NCI-H2196 (cell line): ENCODE results near the gene DEK.
A peak's percentile ranks its signal among the peaks of the same experiment; 100 is the strongest.
"Not testable (repeated sequence)": the region's sequence is repeated elsewhere in the genome, so short reads cannot be mapped to it uniquely, and the experiment has no call there.

Experiments
- DNase-seq: peaks from one replicate; lab custom pipeline; 2025; ENCODE audit not compliant: unreplicated experiment; lab: John Stamatoyannopoulos, UW

Gene DEK

GRCh38 chr6:18264219-18264922, at the start of gene DEK:
Gene DEK, minus strand, starts transcription at chr6:18264530. Its CDS starts 543 bp downstream, at chr6:18263987.
- peak; percentile 84 for DNase-seq

GRCh38 chr6:18312368-18312767, 48.0 kb upstream of the DEK start:
- DNase-seq: no peak

GRCh38 chr6:18310010-18310409, 45.7 kb upstream of the DEK start:
- not testable (repeated sequence) for DNase-seq

- DNase-seq: no peak
Observed at GRCh38 chr6:18309046-18309445, 44.7 kb upstream of the DEK start.

GRCh38 chr6:18308070-18308735, 43.9 kb upstream of the DEK start:
- DNase-seq: no peak

GRCh38 chr6:18306977-18307376, 42.6 kb upstream of the DEK start:
- DNase-seq: no peak

- DNase-seq: no peak
Observed at GRCh38 chr6:18302561-18303439, 38.5 kb upstream of the DEK start.

- no peak for DNase-seq
Observed at GRCh38 chr6:18293076-18293904, 29.0 kb upstream of the DEK start.

- no peak for DNase-seq
Observed at GRCh38 chr6:18289283-18289682, 25.0 kb upstream of the DEK start.

- no peak for DNase-seq
Observed at GRCh38 chr6:18284261-18284660, 19.9 kb upstream of the DEK start.

GRCh38 chr6:18281564-18281963, 17.2 kb upstream of the DEK start:
- DNase-seq: no peak

- peak; percentile 43 for DNase-seq
Observed at GRCh38 chr6:18280084-18280483, 15.8 kb upstream of the DEK start.

- no peak for DNase-seq
Observed at GRCh38 chr6:18279422-18279821, 15.1 kb upstream of the DEK start.

GRCh38 chr6:18277237-18278006, 13.1 kb upstream of the DEK start:
- DNase-seq: no peak

GRCh38 chr6:18276610-18277236, 12.4 kb upstream of the DEK start:
- DNase-seq: peak; percentile 19

GRCh38 chr6:18270216-18270615, 5.9 kb upstream of the DEK start:
- no peak for DNase-seq

GRCh38 chr6:18269717-18270116, 5.4 kb upstream of the DEK start:
- DNase-seq: no peak

GRCh38 chr6:18269253-18269652, 4.9 kb upstream of the DEK start:
- no peak for DNase-seq

- DNase-seq: no peak
Observed at GRCh38 chr6:18268066-18268465, 3.7 kb upstream of the DEK start.

GRCh38 chr6:18266523-18266912, 2.2 kb upstream of the DEK start:
- no peak for DNase-seq
